Upper lobe of left lung (tissue), 6 donors: Measurements from ENCODE around the gene DIP2A. TPM values are rescaled to one million over a fixed set of nuclear protein-coding genes. Genes with fewer than 3 reads are reported as not detected.

Experiments used
- ATAC-seq, 2 donors: fragments of 200-7000 bp; cut with Tn5 transposase; one replicate each; pipeline ENCODE4 v1.9.1; 2022; ENCODE audit warnings: mild to moderate bottlenecking in 2 of 2, moderate library complexity in 2 of 2; ENCODE audit not compliant: low FRiP score in 2 of 2
- DNase-seq, 2 donors: peaks; one replicate each; pipeline ENCODE4 v3.0.0-alpha.2; 2019 to 2020
- H3K27ac ChIP-seq, 4 donors: fragments of 200-600 bp; sonication (generic); one replicate each; pipeline ENCODE4 v1.5.1; 2016 to 2019
- H3K27me3 ChIP-seq, 4 donors: fragments of 200-600 bp; sonication (generic); one replicate each; pipeline ENCODE4 v1.5.1; 2017 to 2019
- H3K36me3 ChIP-seq, 4 donors: fragments of 200-600 bp; sonication (generic); one replicate each; pipeline ENCODE4 v1.5.1; 2016 to 2019
- H3K4me1 ChIP-seq, 4 donors: fragments of 200-600 bp; sonication (generic); one replicate each; pipeline ENCODE4 v1.5.1; 2018 to 2019
- H3K4me3 ChIP-seq, 4 donors: fragments of 200-600 bp; sonication (generic); one replicate each; pipeline ENCODE4 v1.5.1; 2017 to 2019; ENCODE audit warnings: mild to moderate bottlenecking in 2 of 4, moderate library complexity in 1 of 4
- H3K9me3 ChIP-seq, 4 donors: fragments of 200-600 bp; sonication (generic); one replicate each; pipeline ENCODE4 v1.5.1; 2018 to 2019
- CTCF ChIP-seq, 6 experiments: fragments of 450-650 bp in 4 of 6; fragments of 200-600 bp in 2 of 6; sonication (generic) in 2 of 6; IDR thresholded peaks; one replicate each; pipeline ENCODE4 v1.5.1; 2016 to 2019; ENCODE audit warnings: antibody characterized with exemption in 6 of 6
- EP300 ChIP-seq, 4 donors: sonication (generic); formaldehyde crosslinking; IDR thresholded peaks; one replicate each; pipeline ENCODE4 v1.5.1; 2017; ENCODE audit warnings: antibody characterized with exemption in 4 of 4, control low read depth in 2 of 4
- POLR2A ChIP-seq, 4 donors: fragments of 450-650 bp; IDR thresholded peaks; one replicate each; pipeline ENCODE4 v1.5.1; 2016 to 2017; ENCODE audit warnings: antibody characterized with exemption in 4 of 4, mild to moderate bottlenecking in 2 of 4
- POLR2AphosphoS5 ChIP-seq, 2 donors: sonication (generic); formaldehyde crosslinking; IDR thresholded peaks; one replicate each; pipeline ENCODE4 v1.5.1; 2017; ENCODE audit warnings: antibody characterized with exemption in 2 of 2
- WGBS, 2 donors: methylation state at CpG; one replicate each; pipeline ENCODE4 v1.1.5; 2017 to 2018; 5-methylcytosine and 5-hydroxymethylcytosine counted together
- total RNA-seq, 6 donors: library from RNA; depleted of rRNA in 4 of 6; stranded (reverse); fragments of >200 nt in 4 of 6; gene quantifications; one replicate each; pipeline versions ENCODE4 v1.1.0 to v1.2.1, GENCODE V29; 2016 to 2021
- donor health status: DM: no; HTN: no; CAD: no; lungs with moderate emphysema.
- donor health status: DM: no; HTN: yes; CAD: no; lungs with severe emphysema.

Gene DIP2A
- total RNA-seq, 6 donors from 2014 or later = 22.6 to 144 (median 43.0) TPM

- no peak for TF ChIP-seq EP300 (IDR thresholded peaks at IDR 0.05)
- TF ChIP-seq POLR2A (IDR thresholded peaks at IDR 0.05) = no peak
- TF ChIP-seq CTCF (IDR thresholded peaks at IDR 0.05) = no peak
- TF ChIP-seq POLR2AphosphoS5 (IDR thresholded peaks at IDR 0.05) = no peak
- H3K36me3 ChIP-seq = peaks cover 10 to 93% (median 68%) of the 10 kb centered on the region in 4 donors
- ATAC-seq = no peak
- H3K4me1 ChIP-seq = no peaks in the 10 kb centered on the region
- no peaks in the 10 kb centered on the region for H3K9me3 ChIP-seq
- H3K27ac ChIP-seq = no peak overlapping the region
- no peak for DNase-seq
- H3K27me3 ChIP-seq = no peaks in the 10 kb centered on the region
- WGBS, 2 donors = 94 to 98% methylated on average over 16 to 21 of the region's 23 CpGs
- H3K4me3 ChIP-seq = no peak overlapping the region
Observed at GRCh38 chr21:46434322-46434958, 24.3 kb upstream of the DIP2A start.

GRCh38 chr21:46435786-46436227 lies 22.9 kb upstream of the DIP2A start:
- DNase-seq (peak in 1 of 2 donors; percentile 70), ATAC-seq (no peak)
- no peaks in the 10 kb centered on the region for H3K27me3 ChIP-seq
- peaks cover 4 to 93% (median 69%) of the 10 kb centered on the region in 4 donors for H3K36me3 ChIP-seq
- no peak overlapping the region for H3K4me3 ChIP-seq
- no peaks in the 10 kb centered on the region for H3K9me3 ChIP-seq
- TF ChIP-seq POLR2AphosphoS5 (IDR thresholded peaks at IDR 0.05) (no peak), CTCF (IDR thresholded peaks at IDR 0.05) (no peak), POLR2A (IDR thresholded peaks at IDR 0.05) (no peak), EP300 (IDR thresholded peaks at IDR 0.05) (no peak)
- no peak overlapping the region for H3K27ac ChIP-seq
- H3K4me1 ChIP-seq = no peaks in the 10 kb centered on the region
- WGBS, 2 donors = 95 to 97% methylated on average over 24 to 28 of the region's 29 CpGs

GRCh38 chr21:46436621-46437020 lies 22.1 kb upstream of the DIP2A start:
- no peak for DNase-seq

GRCh38 chr21:46437096-46437498 lies 21.6 kb upstream of the DIP2A start:
- Histone ChIP-seq H3K9me3 (no peaks in the 10 kb centered on the region), H3K36me3 (peaks cover 11 to 93% (median 69%) of the 10 kb centered on the region in 4 donors), H3K27me3 (no peaks in the 10 kb centered on the region), H3K4me3 (no peak overlapping the region), H3K27ac (no peak overlapping the region), H3K4me1 (no peaks in the 10 kb centered on the region)
- no peak for DNase-seq
- ATAC-seq = peak in 1 of 2 donors; percentile 34
- TF ChIP-seq CTCF (IDR thresholded peaks at IDR 0.05) = no peak
- TF ChIP-seq POLR2A (IDR thresholded peaks at IDR 0.05) = no peak
- 85 to 86% methylated on average over 13 of the region's 13 CpGs for WGBS, 2 donors

More at GRCh38 chr21:46436621-46437020, 22.1 kb upstream of the DIP2A start:
- Histone ChIP-seq H3K27me3 (no peaks in the 10 kb centered on the region), H3K9me3 (no peaks in the 10 kb centered on the region), H3K4me3 (no peak overlapping the region), H3K4me1 (no peaks in the 10 kb centered on the region), H3K36me3 (peaks cover 10 to 93% (median 69%) of the 10 kb centered on the region in 4 donors), H3K27ac (no peak overlapping the region)
- WGBS, 2 donors = 83 to 96% methylated on average over 10 to 15 of the region's 15 CpGs
- no peak for ATAC-seq
- TF ChIP-seq CTCF (IDR thresholded peaks at IDR 0.05) (no peak), POLR2AphosphoS5 (IDR thresholded peaks at IDR 0.05) (no peak), POLR2A (IDR thresholded peaks at IDR 0.05) (no peak), EP300 (IDR thresholded peaks at IDR 0.05) (no peak)

- WGBS, 2 donors = 88 to 97% methylated on average over 7 to 13 of the region's 13 CpGs
- H3K4me3 ChIP-seq = no peak overlapping the region
- H3K27me3 ChIP-seq = no peaks in the 10 kb centered on the region
- H3K27ac ChIP-seq = no peak overlapping the region
- no peak for DNase-seq
- no peak for ATAC-seq
- no peaks in the 10 kb centered on the region for H3K9me3 ChIP-seq
- TF ChIP-seq POLR2A (IDR thresholded peaks at IDR 0.05) (no peak), CTCF (IDR thresholded peaks at IDR 0.05) (no peak), POLR2AphosphoS5 (IDR thresholded peaks at IDR 0.05) (no peak), EP300 (IDR thresholded peaks at IDR 0.05) (no peak)
- peaks cover 11 to 93% (median 68%) of the 10 kb centered on the region in 4 donors for H3K36me3 ChIP-seq
- H3K4me1 ChIP-seq = no peaks in the 10 kb centered on the region
Observed at GRCh38 chr21:46437511-46437910, 21.2 kb upstream of the DIP2A start.
